ENCODE measurements around the gene SHF. TPM values are rescaled to one million over a fixed set of nuclear protein-coding genes. Genes with fewer than 3 reads are reported as not detected.
"Not testable (repeated sequence)": the region's sequence is repeated elsewhere in the genome, so short reads cannot be mapped to it uniquely, and the experiment has no call there.

The SHF gene
- polyA plus RNA-seq (2013, experiment 1 of 4) = 62.2 TPM
- polyA plus RNA-seq (2013, experiment 2 of 4) = 66.8 TPM
- polyA plus RNA-seq (2013, experiment 3 of 4) = 52.4 TPM
- 62.2 TPM for polyA plus RNA-seq (2013, experiment 4 of 4)

- peak within 1 kb of the TSS; percentile 76 for H3K4me3 ChIP-seq (ENCODE audit: insufficient read depth, low read depth, low read length)
- H3K27ac ChIP-seq (ENCODE audit: insufficient read depth, low read depth, low read length, poor library complexity, severe bottlenecking) = peak within 1 kb of the TSS; percentile 62
- WGBS, 2 experiments = 5 to 7% methylated on average over 45 to 56 of the region's 57 CpGs
- no peaks in the 10 kb centered on the region for H3K9me3 ChIP-seq (ENCODE audit: control insufficient read depth, low read length)
- H3K36me3 ChIP-seq (ENCODE audit: control insufficient read depth, insufficient read depth, low read length) = no peaks in the 10 kb centered on the region
- H3K27me3 ChIP-seq (ENCODE audit: control insufficient read depth, insufficient read depth, low read length, poor library complexity, severe bottlenecking) = peaks cover 25% of the 10 kb centered on the region
- peaks cover 28% of the 10 kb centered on the region for H3K4me1 ChIP-seq (ENCODE audit: control insufficient read depth, insufficient read depth, low read length)
Observed at GRCh38 chr15:45187894-45188830, at the start of gene SHF. Gene SHF, minus strand, starts transcription at chr15:45187966. Its CDS starts 15 bp downstream, at chr15:45187951.

GRCh38 chr15:45236806-45237205 lies 49.0 kb upstream of the SHF start:
- WGBS, 2 experiments = 70% methylated on average over 6 of the region's 6 CpGs
- not testable (repeated sequence) for H3K27ac ChIP-seq (ENCODE audit: insufficient read depth, low read depth, low read length, poor library complexity, severe bottlenecking); H3K27me3 ChIP-seq (ENCODE audit: control insufficient read depth, insufficient read depth, low read length, poor library complexity, severe bottlenecking); H3K9me3 ChIP-seq (ENCODE audit: control insufficient read depth, low read length); H3K4me3 ChIP-seq (ENCODE audit: insufficient read depth, low read depth, low read length); H3K36me3 ChIP-seq (ENCODE audit: control insufficient read depth, insufficient read depth, low read length); H3K4me1 ChIP-seq (ENCODE audit: control insufficient read depth, insufficient read depth, low read length)

- no peak overlapping the region for H3K4me3 ChIP-seq (ENCODE audit: insufficient read depth, low read depth, low read length)
- H3K36me3 ChIP-seq (ENCODE audit: control insufficient read depth, insufficient read depth, low read length) = no peaks in the 10 kb centered on the region
- no peak overlapping the region for H3K27ac ChIP-seq (ENCODE audit: insufficient read depth, low read depth, low read length, poor library complexity, severe bottlenecking)
- H3K27me3 ChIP-seq (ENCODE audit: control insufficient read depth, insufficient read depth, low read length, poor library complexity, severe bottlenecking) = no peaks in the 10 kb centered on the region
- H3K4me1 ChIP-seq (ENCODE audit: control insufficient read depth, insufficient read depth, low read length) = no peaks in the 10 kb centered on the region
- no peaks in the 10 kb centered on the region for H3K9me3 ChIP-seq (ENCODE audit: control insufficient read depth, low read length)
- 74 to 77% methylated on average over 8 to 10 of the region's 11 CpGs for WGBS, 2 experiments
Observed at GRCh38 chr15:45234562-45235235, 46.9 kb upstream of the SHF start.

GRCh38 chr15:45231864-45232562 lies 44.2 kb upstream of the SHF start:
- no peak overlapping the region for H3K27ac ChIP-seq (ENCODE audit: insufficient read depth, low read depth, low read length, poor library complexity, severe bottlenecking)
- no peaks in the 10 kb centered on the region for H3K27me3 ChIP-seq (ENCODE audit: control insufficient read depth, insufficient read depth, low read length, poor library complexity, severe bottlenecking)
- H3K36me3 ChIP-seq (ENCODE audit: control insufficient read depth, insufficient read depth, low read length) = no peaks in the 10 kb centered on the region
- H3K4me1 ChIP-seq (ENCODE audit: control insufficient read depth, insufficient read depth, low read length) = no peaks in the 10 kb centered on the region
- no peak overlapping the region for H3K4me3 ChIP-seq (ENCODE audit: insufficient read depth, low read depth, low read length)
- 90% methylated on average over 3 to 4 of the region's 4 CpGs for WGBS, 2 experiments
- no peaks in the 10 kb centered on the region for H3K9me3 ChIP-seq (ENCODE audit: control insufficient read depth, low read length)

GRCh38 chr15:45231132-45231531 lies 43.4 kb upstream of the SHF start:
- WGBS, 2 experiments = 78 to 84% methylated on average over 3 of the region's 3 CpGs
- Histone ChIP-seq H3K9me3 (ENCODE audit: control insufficient read depth, low read length) (no peaks in the 10 kb centered on the region), H3K27ac (ENCODE audit: insufficient read depth, low read depth, low read length, poor library complexity, severe bottlenecking) (no peak overlapping the region), H3K36me3 (ENCODE audit: control insufficient read depth, insufficient read depth, low read length) (no peaks in the 10 kb centered on the region), H3K4me3 (ENCODE audit: insufficient read depth, low read depth, low read length) (no peak overlapping the region), H3K4me1 (ENCODE audit: control insufficient read depth, insufficient read depth, low read length) (no peaks in the 10 kb centered on the region), H3K27me3 (ENCODE audit: control insufficient read depth, insufficient read depth, low read length, poor library complexity, severe bottlenecking) (no peaks in the 10 kb centered on the region)

- H3K4me3 ChIP-seq (ENCODE audit: insufficient read depth, low read depth, low read length) = no peak overlapping the region
- H3K36me3 ChIP-seq (ENCODE audit: control insufficient read depth, insufficient read depth, low read length) = no peaks in the 10 kb centered on the region
- WGBS, 2 experiments = 0 to 2% methylated on average over 1 of the region's 1 CpG
- no peaks in the 10 kb centered on the region for H3K9me3 ChIP-seq (ENCODE audit: control insufficient read depth, low read length)
- no peaks in the 10 kb centered on the region for H3K27me3 ChIP-seq (ENCODE audit: control insufficient read depth, insufficient read depth, low read length, poor library complexity, severe bottlenecking)
- H3K27ac ChIP-seq (ENCODE audit: insufficient read depth, low read depth, low read length, poor library complexity, severe bottlenecking) = no peak overlapping the region
- H3K4me1 ChIP-seq (ENCODE audit: control insufficient read depth, insufficient read depth, low read length) = no peaks in the 10 kb centered on the region
Observed at GRCh38 chr15:45230245-45230965, 42.6 kb upstream of the SHF start.

GRCh38 chr15:45228931-45229330 lies 41.2 kb upstream of the SHF start:
- Histone ChIP-seq H3K9me3 (ENCODE audit: control insufficient read depth, low read length) (no peaks in the 10 kb centered on the region), H3K4me1 (ENCODE audit: control insufficient read depth, insufficient read depth, low read length) (peaks cover 7% of the 10 kb centered on the region), H3K36me3 (ENCODE audit: control insufficient read depth, insufficient read depth, low read length) (no peaks in the 10 kb centered on the region), H3K27ac (ENCODE audit: insufficient read depth, low read depth, low read length, poor library complexity, severe bottlenecking) (no peak overlapping the region), H3K27me3 (ENCODE audit: control insufficient read depth, insufficient read depth, low read length, poor library complexity, severe bottlenecking) (no peaks in the 10 kb centered on the region), H3K4me3 (ENCODE audit: insufficient read depth, low read depth, low read length) (no peak overlapping the region)
- WGBS, 2 experiments = 74 to 75% methylated on average over 5 of the region's 5 CpGs

- no peaks in the 10 kb centered on the region for H3K9me3 ChIP-seq (ENCODE audit: control insufficient read depth, low read length)
- no peaks in the 10 kb centered on the region for H3K27me3 ChIP-seq (ENCODE audit: control insufficient read depth, insufficient read depth, low read length, poor library complexity, severe bottlenecking)
- no peak overlapping the region for H3K27ac ChIP-seq (ENCODE audit: insufficient read depth, low read depth, low read length, poor library complexity, severe bottlenecking)
- H3K4me1 ChIP-seq (ENCODE audit: control insufficient read depth, insufficient read depth, low read length) = peaks cover 7% of the 10 kb centered on the region
- no peaks in the 10 kb centered on the region for H3K36me3 ChIP-seq (ENCODE audit: control insufficient read depth, insufficient read depth, low read length)
- WGBS, 2 experiments = 82 to 86% methylated on average over 9 to 11 of the region's 11 CpGs
- no peak overlapping the region for H3K4me3 ChIP-seq (ENCODE audit: insufficient read depth, low read depth, low read length)
Observed at GRCh38 chr15:45225506-45226273, 37.9 kb upstream of the SHF start.

GRCh38 chr15:45224621-45225217 lies 37.0 kb upstream of the SHF start:
- 54 to 55% methylated on average over 5 of the region's 5 CpGs for WGBS, 2 experiments

More at GRCh38 chr15:45224621-45225217, 37.0 kb upstream of the SHF start:
- H3K27me3 ChIP-seq (ENCODE audit: control insufficient read depth, insufficient read depth, low read length, poor library complexity, severe bottlenecking) = no peaks in the 10 kb centered on the region
- peaks cover 7% of the 10 kb centered on the region for H3K4me1 ChIP-seq (ENCODE audit: control insufficient read depth, insufficient read depth, low read length)
- H3K9me3 ChIP-seq (ENCODE audit: control insufficient read depth, low read length) = no peaks in the 10 kb centered on the region
- no peak overlapping the region for H3K4me3 ChIP-seq (ENCODE audit: insufficient read depth, low read depth, low read length)
- no peaks in the 10 kb centered on the region for H3K36me3 ChIP-seq (ENCODE audit: control insufficient read depth, insufficient read depth, low read length)
- H3K27ac ChIP-seq (ENCODE audit: insufficient read depth, low read depth, low read length, poor library complexity, severe bottlenecking) = no peak overlapping the region
